Myocyte (in vitro differentiated cells): ENCODE measurements around the gene CHPT1. TPM values are rescaled to one million over a fixed set of nuclear protein-coding genes. Genes with fewer than 3 reads are reported as not detected.
A peak's percentile ranks its signal among the peaks of the same experiment; 100 is the strongest.

Experiments used
- DNase-seq: peaks from one replicate; pipeline ENCODE4 v3.0.0-alpha.2; 2012; ENCODE audit warnings: low read depth
- total RNA-seq: library from RNA; depleted of rRNA; stranded (reverse); fragments of >200 nt; gene quantifications from 2 replicates; pipeline ENCODE4 v1.2.3, GENCODE V29; 2014

Gene CHPT1
- total RNA-seq, 1 donor from 2014 or later: 78.5 TPM

- no peak for DNase-seq
Measured at GRCh38 chr12:101761350-101761749, 63.9 kb downstream of the CHPT1 start.

- DNase-seq: no peak
Measured at GRCh38 chr12:101761781-101762180, 64.3 kb downstream of the CHPT1 start.

DNA sequence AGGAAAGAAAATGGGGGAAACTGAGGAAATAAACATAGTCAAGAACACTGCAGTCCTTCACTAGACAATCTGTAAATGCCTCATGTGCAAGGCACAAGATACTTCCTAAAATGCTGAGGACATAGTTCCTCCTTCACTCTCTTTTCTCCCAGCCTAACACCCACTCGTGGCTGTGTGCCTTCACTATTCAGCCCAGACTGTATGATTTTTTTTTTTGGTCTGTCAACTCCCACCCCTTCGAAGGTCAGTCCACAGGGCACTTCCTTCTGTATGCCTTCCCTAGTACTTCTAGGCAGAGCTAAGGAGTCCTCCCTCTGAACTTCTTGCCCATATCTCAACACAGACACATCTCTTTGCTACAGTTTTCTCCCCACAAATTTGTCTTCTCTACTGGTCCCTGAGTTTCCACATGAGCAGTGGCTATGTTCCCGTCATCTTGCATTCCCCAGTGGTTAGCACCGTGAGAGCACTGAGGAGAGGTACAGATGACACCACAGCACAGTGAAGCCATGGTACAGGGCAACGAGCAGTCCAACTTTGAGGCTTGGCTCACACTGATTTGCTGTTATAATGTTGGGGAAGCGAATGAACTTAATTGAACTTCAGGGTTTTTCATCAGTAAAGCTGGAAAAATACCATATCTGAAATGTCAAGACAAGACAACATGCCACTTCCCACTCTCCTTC lies 65.9 kb downstream of the CHPT1 start:
- DNase-seq: no peak

DNA sequence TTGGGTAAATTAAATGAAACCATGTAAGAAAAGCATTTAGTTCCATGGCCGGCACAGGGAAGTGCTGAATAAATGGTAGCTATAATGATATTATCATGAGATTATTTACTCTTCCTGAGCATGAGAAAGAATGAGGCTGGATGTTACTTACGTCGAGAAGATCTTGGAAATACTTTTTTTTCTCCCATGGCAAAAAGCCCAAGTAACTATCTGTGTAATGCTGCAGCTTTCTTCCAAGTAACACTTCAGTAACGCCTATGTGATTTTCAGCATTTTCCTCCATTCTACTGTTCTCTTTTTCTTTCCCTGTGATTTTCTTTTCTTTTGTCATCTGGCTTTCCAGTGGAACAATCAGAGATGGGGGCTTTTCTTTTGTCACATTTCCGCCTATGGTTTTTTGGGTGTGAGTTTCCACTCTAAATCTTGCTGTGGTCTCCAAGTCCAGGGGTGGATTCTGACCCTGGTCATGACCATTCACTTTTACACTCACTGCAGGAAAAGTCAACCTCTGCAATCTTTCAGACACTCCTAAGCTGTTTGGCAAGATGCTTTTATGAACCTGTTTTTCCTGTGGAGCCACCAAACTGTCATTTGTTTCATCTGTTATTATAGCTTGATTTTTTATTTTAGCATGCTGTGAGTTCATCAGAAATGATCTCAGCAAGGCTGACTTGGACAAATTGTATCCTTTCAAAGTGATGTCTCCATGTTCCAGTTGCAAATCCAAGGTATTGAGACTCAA lies 66.8 kb downstream of the CHPT1 start:
- no peak for DNase-seq

- no peak for DNase-seq
Measured at GRCh38 chr12:101767537-101767936, 70.1 kb downstream of the CHPT1 start.

GRCh38 chr12:101768781-101769180 lies 71.3 kb downstream of the CHPT1 start:
- DNase-seq: no peak

GRCh38 chr12:101769865-101770264 lies 72.4 kb downstream of the CHPT1 start:
- DNase-seq: no peak

DNA sequence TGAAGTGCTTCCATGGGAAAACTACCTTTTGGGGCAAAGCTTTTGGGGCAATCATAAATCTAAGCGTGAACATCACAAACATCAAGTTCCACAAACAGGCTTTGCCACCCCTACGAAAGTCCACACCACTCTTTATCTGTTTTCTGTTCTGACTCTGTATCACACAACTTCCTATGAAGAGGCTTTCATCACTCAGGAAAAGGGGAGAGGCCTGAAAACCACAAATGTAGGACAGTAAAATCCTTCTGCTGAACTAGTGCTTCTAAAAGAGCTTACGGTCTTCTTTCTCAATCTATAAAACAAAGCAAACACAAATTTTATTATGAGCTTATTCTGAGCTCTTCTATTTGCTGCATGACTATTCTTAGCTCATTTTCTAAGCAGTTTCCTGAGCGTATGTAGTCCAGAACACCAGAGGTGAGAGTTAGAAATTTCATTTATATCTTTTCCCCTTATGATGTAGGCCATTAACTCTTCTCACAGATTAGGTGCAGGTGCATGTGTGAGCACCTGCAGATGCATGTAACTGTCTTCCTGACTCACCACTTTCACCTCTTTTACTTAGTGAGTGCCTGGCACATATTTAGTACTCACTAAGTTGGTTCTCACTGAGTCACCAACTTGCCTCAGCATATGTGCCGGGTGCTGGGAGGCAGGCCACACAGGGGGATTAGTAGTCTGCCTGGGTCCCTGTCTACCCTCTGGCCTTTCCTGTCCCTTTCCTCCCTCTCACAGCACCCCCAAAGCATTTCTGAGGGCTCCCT lies 74.8 kb downstream of the CHPT1 start:
- no peak for DNase-seq

GRCh38 chr12:101773650-101774162 lies 76.3 kb downstream of the CHPT1 start:
- DNase-seq: peak; percentile 79

DNA sequence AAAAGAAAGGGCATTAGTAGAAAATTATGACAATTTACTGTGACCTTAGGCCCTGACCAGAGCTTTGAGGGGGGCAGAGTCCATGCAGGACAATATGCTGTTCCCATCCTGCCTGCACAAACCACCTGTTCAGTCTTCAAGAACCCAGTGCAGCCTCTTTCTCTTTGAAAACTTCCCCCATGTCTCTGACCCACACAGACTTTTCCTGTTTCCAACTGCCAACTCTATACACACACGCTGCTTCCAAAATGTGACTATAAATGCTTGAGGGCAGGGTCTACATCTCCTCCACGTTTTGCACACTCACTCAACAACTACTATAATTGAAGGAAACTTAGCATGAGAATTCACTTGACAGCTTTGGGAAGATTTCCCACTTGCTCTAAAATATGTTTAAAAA lies 78.4 kb downstream of the CHPT1 start:
- DNase-seq: no peak

DNA sequence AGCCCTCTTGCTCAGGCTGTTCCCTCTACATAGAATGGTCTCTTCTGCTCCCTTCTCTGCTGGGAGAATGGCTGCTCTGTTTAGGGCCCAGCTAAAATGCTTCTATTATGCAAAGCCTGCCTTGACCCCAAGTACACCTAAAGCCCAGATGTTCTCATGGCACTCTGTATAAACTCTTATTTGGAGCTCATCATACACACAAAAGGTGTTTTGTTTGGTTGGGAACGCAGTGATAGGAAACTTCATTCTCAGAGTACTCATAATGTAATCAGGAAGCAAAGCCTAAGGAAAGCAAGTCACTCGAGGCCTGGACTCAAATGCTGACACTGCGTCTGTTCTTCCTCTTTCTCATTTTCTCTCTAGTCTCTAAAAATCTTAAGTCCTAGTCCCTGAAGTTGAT lies 80.0 kb downstream of the CHPT1 start:
- DNase-seq: no peak

- peak; percentile 75 for DNase-seq
Measured at GRCh38 chr12:101777978-101778377, 80.5 kb downstream of the CHPT1 start.

Other genes starting within 250 kb of the CHPT1 start
- not detected in 2 replicates for gene SPIC, start 222.3 kb upstream of the CHPT1 start, total RNA-seq
- 1.4 and 8.4 TPM in 2 replicates for gene MYBPC1, start 102.7 kb upstream of the CHPT1 start, total RNA-seq
- 0.05 and 0.21 TPM in 2 replicates for gene SYCP3, start 41.8 kb downstream of the CHPT1 start, total RNA-seq
- 17.7 and 33.5 TPM in 2 replicates for gene GNPTAB, start 133.3 kb downstream of the CHPT1 start, total RNA-seq
- gene DRAM1, start 179.9 kb downstream of the CHPT1 start, total RNA-seq: 5.6 and 10.6 TPM in 2 replicates